GM18502 (cell line): ENCODE results near the gene SPOCK1.

Experiments used
- ATAC-seq: cut with Tn5 transposase; IDR thresholded peaks from one replicate; pipeline ENCODE4 v1.9.1; 2021; ENCODE audit warnings: mild to moderate bottlenecking; ENCODE audit not compliant: unreplicated experiment, poor library complexity

The SPOCK1 gene

DNA sequence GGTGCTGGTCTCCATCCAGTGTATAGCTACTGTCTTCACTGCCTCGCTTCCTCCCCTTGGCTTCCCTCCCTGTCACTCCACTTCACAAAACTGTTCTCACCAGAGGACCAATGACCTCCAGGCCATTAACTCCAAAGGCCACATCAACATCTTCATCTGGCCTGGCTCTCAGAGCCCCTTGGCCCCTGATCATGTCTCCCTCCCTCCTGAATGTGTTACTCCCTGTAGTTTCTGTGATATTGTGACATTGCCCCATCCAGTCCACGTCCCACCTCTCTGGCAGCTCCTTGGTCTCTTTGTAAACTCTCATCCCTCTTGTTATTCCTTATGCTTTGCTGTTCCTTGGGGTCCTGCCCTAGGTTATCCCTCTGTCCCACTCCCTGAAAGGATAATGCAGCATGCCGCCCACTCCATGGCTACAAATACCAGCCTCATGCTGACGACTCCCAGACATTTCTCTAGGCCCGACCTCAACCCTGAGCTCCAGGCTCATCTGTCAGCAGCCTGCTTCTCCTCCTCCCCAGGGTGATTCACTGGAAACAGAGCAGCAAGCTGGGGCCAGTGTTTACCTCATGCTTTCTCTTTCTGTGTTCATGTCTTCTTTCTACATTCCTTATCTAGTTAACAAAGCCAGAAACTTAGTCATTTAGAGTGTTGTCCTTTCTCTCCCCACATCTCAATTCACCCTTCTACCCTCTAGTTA, 312.2 kb downstream of the SPOCK1 start:
- ATAC-seq: no peak

DNA sequence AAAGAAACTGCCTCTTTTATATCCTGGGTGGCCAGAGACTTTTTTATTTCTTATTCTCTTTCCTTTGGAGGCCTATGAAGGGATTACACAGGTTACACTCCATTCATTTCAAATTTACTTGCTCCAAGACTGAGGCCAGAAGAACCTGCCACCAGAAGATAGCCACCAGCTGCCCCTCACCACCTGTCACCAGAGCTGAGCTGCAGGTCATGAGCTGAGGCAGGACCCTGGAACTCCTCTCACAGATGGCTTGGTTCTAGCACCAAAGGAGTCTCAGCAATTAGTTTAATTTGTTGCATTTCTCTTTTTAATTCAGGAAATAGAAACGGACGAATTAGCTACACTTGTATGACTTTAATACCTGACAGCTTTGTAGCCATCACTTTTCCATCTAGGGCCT, 313.9 kb downstream of the SPOCK1 start:
- no peak for ATAC-seq

DNA sequence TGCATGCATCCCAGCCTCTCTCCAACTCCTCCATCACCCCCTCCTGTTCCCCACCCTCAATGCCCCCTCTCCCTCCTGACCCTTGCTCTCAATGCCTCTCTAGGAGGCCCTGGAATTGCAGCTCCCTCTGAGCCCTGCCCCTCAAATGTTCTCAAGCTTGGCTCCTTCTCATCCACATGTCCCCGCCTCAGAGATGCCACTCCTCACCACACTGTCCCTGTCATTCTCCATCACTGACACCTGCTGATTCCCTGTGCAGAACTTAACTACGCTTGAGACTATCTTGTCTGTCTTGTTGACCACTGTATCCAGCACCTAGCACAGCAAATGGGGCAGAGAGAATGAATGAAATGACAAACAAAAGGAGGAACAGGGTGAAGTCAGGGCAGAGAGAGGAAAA, 314.4 kb downstream of the SPOCK1 start:
- ATAC-seq: no peak

GRCh38 chr5:137182576-137182975, 316.6 kb downstream of the SPOCK1 start:
- ATAC-seq: no peak

- ATAC-seq: no peak
Observed at GRCh38 chr5:137181667-137182066, 317.5 kb downstream of the SPOCK1 start.

GRCh38 chr5:137179203-137179602, 319.9 kb downstream of the SPOCK1 start:
- no peak for ATAC-seq

DNA sequence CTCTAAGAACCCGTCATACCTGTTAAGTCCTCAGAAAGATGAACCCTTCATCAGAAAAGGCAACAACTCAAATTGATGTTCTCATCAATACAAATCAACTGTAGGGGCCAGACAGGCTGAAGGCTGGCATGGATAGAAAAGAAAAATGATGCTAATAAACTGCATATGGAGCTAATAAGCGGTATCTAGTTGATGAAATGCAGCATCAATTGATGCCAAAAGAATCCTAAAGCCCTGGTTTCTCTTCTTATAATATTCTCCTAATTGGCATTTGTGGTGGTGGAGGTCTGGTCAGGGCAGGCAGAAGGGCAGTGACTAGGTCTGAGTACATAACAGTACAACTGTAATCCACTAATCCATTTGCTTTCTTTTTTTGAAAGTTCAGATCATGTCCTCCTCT, 322.5 kb downstream of the SPOCK1 start:
- no peak for ATAC-seq

- no peak for ATAC-seq
Observed at GRCh38 chr5:137176126-137176525, 323.0 kb downstream of the SPOCK1 start.

GRCh38 chr5:137174196-137174595, 324.9 kb downstream of the SPOCK1 start:
- no peak for ATAC-seq

GRCh38 chr5:137172258-137172657, 326.9 kb downstream of the SPOCK1 start:
- ATAC-seq: no peak

GRCh38 chr5:137167187-137167586, 331.9 kb downstream of the SPOCK1 start:
- ATAC-seq: no peak

GRCh38 chr5:137164961-137165360, 334.2 kb downstream of the SPOCK1 start:
- ATAC-seq: no peak

- ATAC-seq: no peak
Observed at GRCh38 chr5:137164536-137164935, 334.6 kb downstream of the SPOCK1 start.

DNA sequence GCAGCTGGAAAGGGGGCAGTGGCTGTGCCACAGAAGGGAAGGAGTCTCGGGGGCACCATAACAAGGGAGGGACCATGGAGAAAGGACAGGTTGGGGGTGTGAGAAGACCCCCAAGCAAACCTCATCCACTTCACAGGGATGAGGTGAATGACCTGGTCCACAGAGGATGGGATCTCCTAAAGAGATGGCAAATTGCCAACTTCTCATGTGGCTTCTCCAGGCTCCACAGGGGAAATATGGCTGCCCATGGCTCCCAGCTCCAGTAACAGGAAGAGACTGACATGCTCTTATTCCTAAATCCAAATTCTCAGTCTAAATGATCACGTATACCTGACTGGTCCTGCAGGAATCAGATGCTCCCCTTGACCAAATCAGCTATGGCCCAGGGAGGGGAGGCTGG, 340.4 kb downstream of the SPOCK1 start:
- no peak for ATAC-seq

- no peak for ATAC-seq
Observed at GRCh38 chr5:137156180-137156579, 342.9 kb downstream of the SPOCK1 start.

GRCh38 chr5:137155261-137156000, 343.7 kb downstream of the SPOCK1 start:
- no peak for ATAC-seq

- ATAC-seq: no peak
Observed at GRCh38 chr5:137152616-137153015, 346.5 kb downstream of the SPOCK1 start.

DNA sequence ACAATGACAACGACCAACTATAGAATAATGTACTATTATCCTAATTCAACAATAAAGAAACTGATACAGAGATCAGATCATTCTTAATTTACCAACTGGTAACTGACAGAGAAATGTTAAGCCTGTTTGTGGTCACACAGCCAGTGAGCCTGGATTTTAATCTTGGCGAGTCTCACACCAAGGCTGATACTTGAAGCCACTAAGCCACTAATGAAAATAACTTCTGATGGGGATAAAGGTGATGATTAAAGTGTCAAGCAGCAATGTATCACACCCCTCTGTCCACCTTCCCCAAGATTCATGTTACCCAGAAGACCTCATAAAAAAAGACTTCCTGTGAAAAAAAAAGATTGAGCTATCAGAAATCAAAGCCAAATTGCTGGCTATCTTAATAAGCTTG, 350.5 kb downstream of the SPOCK1 start:
- ATAC-seq: no peak

DNA sequence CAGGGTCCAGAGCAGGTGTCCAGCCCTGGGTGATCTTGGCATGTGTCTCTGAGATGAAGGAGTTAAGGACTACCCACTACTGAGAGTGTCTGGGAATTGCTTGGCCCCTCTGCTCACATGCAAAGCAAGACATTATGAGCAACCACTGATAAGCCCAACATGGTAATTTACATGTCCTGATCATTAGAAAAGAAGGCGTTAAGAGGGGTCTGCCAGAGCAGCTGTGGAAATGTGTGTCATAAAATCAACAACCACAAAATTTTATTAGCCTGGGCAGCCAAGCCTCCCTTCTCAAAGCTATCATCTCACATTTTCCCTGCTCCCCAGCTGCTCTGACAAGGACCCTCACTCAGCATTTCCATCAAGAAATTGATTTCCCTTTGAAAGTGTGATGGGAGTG, 351.0 kb downstream of the SPOCK1 start:
- ATAC-seq: no peak

DNA sequence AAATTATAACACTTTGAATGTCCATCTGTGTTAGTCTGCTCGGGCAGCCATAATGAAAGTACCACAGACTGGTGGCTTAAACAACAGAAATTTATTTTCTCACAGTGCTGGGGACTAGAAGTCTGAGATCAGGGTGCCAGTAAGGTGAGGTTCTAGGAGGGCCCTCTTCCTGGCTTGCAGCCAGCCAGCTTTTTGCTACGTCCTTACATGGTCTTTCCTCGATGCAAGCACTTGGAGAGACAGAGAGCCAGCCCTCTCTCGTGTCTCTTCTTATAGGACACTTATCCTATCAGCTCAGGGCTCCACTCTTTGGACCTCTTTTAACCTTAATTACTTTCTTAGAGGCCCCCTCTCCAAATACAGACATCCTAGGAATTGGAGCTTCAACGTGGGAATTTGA, 351.8 kb downstream of the SPOCK1 start:
- no peak for ATAC-seq

DNA sequence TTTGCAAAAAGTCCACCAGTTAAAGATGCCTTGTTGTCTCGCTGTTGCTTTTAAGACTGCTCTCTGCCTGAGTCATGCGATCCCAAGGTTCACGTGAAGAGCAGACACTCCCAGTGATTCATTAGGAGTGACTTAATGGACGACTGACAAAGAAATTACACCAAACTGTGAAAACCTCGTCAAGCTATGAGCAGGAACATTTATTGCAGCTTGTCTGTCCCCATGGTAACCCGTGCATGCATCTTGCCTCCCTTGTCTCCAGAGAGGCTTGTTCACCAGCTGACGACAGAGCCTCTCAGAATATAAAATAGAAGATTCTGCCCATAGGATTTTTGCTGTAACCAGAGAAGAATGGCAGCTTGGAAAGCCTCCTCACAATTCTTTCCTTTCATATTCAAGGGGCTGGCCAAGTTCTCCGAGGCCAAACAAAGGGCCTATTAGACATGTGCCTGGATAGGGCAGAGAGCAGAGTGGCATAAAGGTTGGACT, 352.7 kb downstream of the SPOCK1 start:
- no peak for ATAC-seq

GRCh38 chr5:137145721-137146120, 353.4 kb downstream of the SPOCK1 start:
- no peak for ATAC-seq
